Body of pancreas (tissue), 4 donors: ENCODE data around the gene UXS1.

Source experiments
- CTCF ChIP-seq, 7 experiments: fragments of 450-650 bp in 4 of 7; fragments of 200-600 bp in 3 of 7; sonication (generic) in 3 of 7; IDR thresholded peaks; one replicate each; pipeline ENCODE4 v1.5.1; 2016 to 2019; ENCODE audit warnings: antibody characterized with exemption in 7 of 7
- POLR2A ChIP-seq, 3 donors: fragments of 450-650 bp; IDR thresholded peaks; one replicate each; pipeline ENCODE4 v1.6.1; 2016; ENCODE audit warnings: antibody characterized with exemption in 3 of 3, mild to moderate bottlenecking in 2 of 3

GRCh38 chr2:106054321-106054720 is 139.8 kb downstream of the UXS1 start:
- TF ChIP-seq CTCF (IDR thresholded peaks at IDR 0.05): no peak
- TF ChIP-seq POLR2A (IDR thresholded peaks at IDR 0.05): no peak
